GM19324 (cell line): ENCODE results near the gene HIPK2.
"Not testable (repeated sequence)": the region's sequence is repeated elsewhere in the genome, so short reads cannot be mapped to it uniquely, and the experiment has no call there.

Experiments used
- ATAC-seq: cut with Tn5 transposase; IDR thresholded peaks from one replicate; pipeline ENCODE4 v1.9.1; 2021; ENCODE audit warnings: mild to moderate bottlenecking, moderate library complexity; ENCODE audit not compliant: unreplicated experiment, low FRiP score

Gene HIPK2

DNA sequence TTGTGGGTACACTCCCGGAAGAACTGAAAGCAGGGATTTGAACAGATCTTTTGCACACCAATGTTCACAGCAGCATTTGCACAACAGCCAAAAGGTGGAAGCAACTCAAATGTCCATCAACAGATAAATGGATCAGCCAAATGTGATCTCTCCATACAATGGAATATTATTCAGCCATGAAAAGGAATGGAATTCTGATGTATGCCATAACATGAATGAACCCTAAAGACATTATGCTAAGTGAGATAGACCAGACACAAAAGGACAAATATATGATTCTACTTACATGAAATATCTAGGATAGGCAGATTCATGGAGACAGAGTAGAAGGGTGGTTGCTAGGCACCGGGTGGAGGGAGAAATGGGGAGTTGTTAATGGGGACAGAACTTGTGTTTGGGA lies 217.6 kb downstream of the HIPK2 start:
- no peak for ATAC-seq

- no peak for ATAC-seq
These were observed 218.3 kb downstream of the HIPK2 start for GRCh38 chr7:139559364-139560105.

- ATAC-seq, result no peak
These were observed 219.8 kb downstream of the HIPK2 start for GRCh38 chr7:139557857-139558581.

GRCh38 chr7:139553991-139554700 lies 223.7 kb downstream of the HIPK2 start:
- ATAC-seq, result not testable (repeated sequence)

GRCh38 chr7:139548302-139549028 lies 229.3 kb downstream of the HIPK2 start:
- ATAC-seq, result no peak

DNA sequence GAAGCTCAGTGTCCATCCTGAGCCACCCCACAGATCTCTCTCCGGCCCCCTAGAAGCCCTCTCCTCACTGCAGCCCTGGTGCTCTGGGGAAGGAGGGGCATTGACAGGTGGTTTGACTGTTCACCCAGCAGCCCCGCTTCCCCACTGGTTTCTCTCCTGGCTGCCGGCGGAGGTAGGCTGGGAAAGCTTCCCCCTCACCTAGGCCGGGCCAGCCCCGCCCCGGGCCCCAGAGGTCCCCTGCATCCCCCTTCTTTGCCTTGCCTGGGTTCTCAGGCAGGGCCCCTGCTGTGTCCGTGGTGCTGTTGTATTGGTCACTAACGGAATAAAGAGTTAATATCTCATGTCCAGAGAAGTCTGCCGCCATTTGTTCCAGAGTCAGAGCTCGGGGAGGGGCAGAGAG lies 233.2 kb downstream of the HIPK2 start:
- no peak for ATAC-seq

GRCh38 chr7:139543801-139544603 lies 233.8 kb downstream of the HIPK2 start:
- ATAC-seq, result no peak

GRCh38 chr7:139542308-139543151 lies 235.3 kb downstream of the HIPK2 start:
- ATAC-seq, result no peak

GRCh38 chr7:139541600-139542307 lies 236.0 kb downstream of the HIPK2 start:
- no peak for ATAC-seq

- no peak for ATAC-seq
These were observed 237.6 kb downstream of the HIPK2 start for GRCh38 chr7:139540203-139540602.

GRCh38 chr7:139538881-139539635 lies 238.7 kb downstream of the HIPK2 start:
- ATAC-seq, result no peak

- no peak for ATAC-seq
These were observed 241.6 kb downstream of the HIPK2 start for GRCh38 chr7:139536152-139536551.

- no peak for ATAC-seq
These were observed 242.7 kb downstream of the HIPK2 start for GRCh38 chr7:139534966-139535651.

- ATAC-seq, result no peak
These were observed 243.7 kb downstream of the HIPK2 start for GRCh38 chr7:139534096-139534495.

- no peak for ATAC-seq
These were observed 245.1 kb downstream of the HIPK2 start for GRCh38 chr7:139532636-139533155.

- no peak for ATAC-seq
These were observed 246.7 kb downstream of the HIPK2 start for GRCh38 chr7:139531094-139531493.
